ENCODE results near the gene LZTS2. TPM values are rescaled to one million over a fixed set of nuclear protein-coding genes. Genes with fewer than 3 reads are reported as not detected.

The LZTS2 gene
- total RNA-seq, 1 experiment from 2014 or later, result 93.0 TPM

DNA sequence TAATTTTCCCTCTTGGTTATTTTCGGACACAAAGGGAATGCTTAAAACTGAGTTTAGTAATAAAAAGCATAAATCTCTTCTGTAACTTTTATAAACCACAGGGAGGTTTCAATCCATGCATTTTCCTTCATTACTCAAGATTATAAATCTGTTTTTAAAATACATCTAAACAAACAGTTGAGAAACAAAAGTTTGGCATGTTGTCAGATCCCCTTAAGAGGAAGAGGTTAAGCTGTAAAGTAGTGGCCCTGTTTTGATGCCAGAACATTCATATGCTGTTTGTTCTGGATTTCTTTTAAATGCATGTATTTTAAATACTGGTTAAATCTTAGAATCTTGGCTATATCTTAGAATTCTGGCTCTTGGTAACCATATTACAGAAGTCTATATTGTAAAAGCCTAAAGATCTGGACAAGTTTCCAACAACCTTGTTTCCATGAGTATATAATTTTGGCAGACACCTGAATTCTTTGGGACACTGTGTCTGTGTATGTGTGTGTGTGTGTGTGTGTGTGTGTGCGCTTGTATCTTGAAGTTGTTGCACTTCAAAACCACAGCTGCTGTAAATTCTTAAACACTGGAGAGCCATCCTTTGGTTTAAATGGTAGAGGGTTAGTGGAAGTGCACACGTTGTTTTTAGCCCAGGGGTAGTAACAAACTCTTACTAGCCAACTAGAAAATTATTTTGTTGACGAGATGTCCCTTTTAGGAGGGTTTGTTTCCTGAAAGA is 37.1 kb upstream of the LZTS2 start:
- CTCF ChIA-PET, result no interaction called here
- Histone ChIP-seq H3K27ac (ENCODE audit: low read depth, low read length) (no peak overlapping the region), H3K36me3 (ENCODE audit: control insufficient read depth in 1 of 2, insufficient read depth in 2 of 2, low read length in 2 of 2) (peaks cover 30 to 53% of the 10 kb centered on the region in 2 experiments; a peak in 3 of 4 replicates), H3K9ac (ENCODE audit: low read length) (no peak overlapping the region), H3K27me3 (ENCODE audit: insufficient read depth, low read length) (no peaks in the 10 kb centered on the region), H3K4me1 (ENCODE audit: control insufficient read depth in 1 of 2, insufficient read depth in 2 of 2, low read length in 2 of 2) (no peaks in the 10 kb centered on the region), H3K79me2 (ENCODE audit: insufficient read depth, low read length) (no peaks in the 10 kb centered on the region), H3K4me2 (ENCODE audit: low read length) (no peak overlapping the region), H3K4me3 (replicated peaks in 1 of 2; ENCODE audit: low read depth in 1 of 2, low read length in 2 of 2) (no peak overlapping the region), H3K9me2 (ENCODE audit: insufficient read depth) (no peaks in the 10 kb centered on the region), H4K20me1 (ENCODE audit: insufficient read depth) (no peaks in the 10 kb centered on the region), H3K9me3 (ENCODE audit: control insufficient read depth in 1 of 2, insufficient read depth in 1 of 2, low read depth in 1 of 2, low read length in 2 of 2) (no peaks in the 10 kb centered on the region), H2AFZ (ENCODE audit: low read depth, low read length, poor library complexity, severe bottlenecking) (no peak overlapping the region)
- ATAC-seq, result no peak
- RAD21 ChIA-PET (ENCODE audit: low non-redundant PET in 1 of 2, low total read pairs in 2 of 2, uncharacterized antibody in 2 of 2, unreplicated experiment in 2 of 2), result no interaction called here
- POLR2A ChIA-PET, result no interaction called here
- no peak for DNase-seq (ENCODE audit: low read depth, low spot score)
- TSS peak; percentile 14 for BruUV-seq (replicated peaks)
- intact Hi-C loops (cut with micrococcal nuclease), result no loop called here
- TF ChIP-seq YY1 (IDR thresholded peaks at IDR 0.05; ENCODE audit: extremely low read depth, insufficient replicate concordance, low read depth, low read length) (no peak), POLR2A (IDR thresholded peaks at IDR 0.05; ENCODE audit: borderline replicate concordance, extremely low read depth, insufficient read depth, insufficient read length) (no peak), CBX3 (IDR thresholded peaks at IDR 0.05; ENCODE audit: low read depth) (no peak), SRF (IDR thresholded peaks at IDR 0.05; ENCODE audit: low read depth) (no peak), ELF1 (IDR thresholded peaks at IDR 0.05; ENCODE audit: borderline replicate concordance, low read depth) (no peak), EGR1 (IDR thresholded peaks at IDR 0.05; ENCODE audit: low read depth) (no peak), ZFX (IDR thresholded peaks at IDR 0.05) (no peak), CEBPB (IDR thresholded peaks at IDR 0.05; ENCODE audit: low read depth) (no peak), FOSL1 (IDR thresholded peaks at IDR 0.05; ENCODE audit: low read depth) (no peak), RAD21 (IDR thresholded peaks at IDR 0.05; ENCODE audit: low read depth) (no peak), POLR2AphosphoS5 (IDR thresholded peaks at IDR 0.05; ENCODE audit: low read depth, low read length) (no peak)
- TF ChIP-seq, protein P1, sequence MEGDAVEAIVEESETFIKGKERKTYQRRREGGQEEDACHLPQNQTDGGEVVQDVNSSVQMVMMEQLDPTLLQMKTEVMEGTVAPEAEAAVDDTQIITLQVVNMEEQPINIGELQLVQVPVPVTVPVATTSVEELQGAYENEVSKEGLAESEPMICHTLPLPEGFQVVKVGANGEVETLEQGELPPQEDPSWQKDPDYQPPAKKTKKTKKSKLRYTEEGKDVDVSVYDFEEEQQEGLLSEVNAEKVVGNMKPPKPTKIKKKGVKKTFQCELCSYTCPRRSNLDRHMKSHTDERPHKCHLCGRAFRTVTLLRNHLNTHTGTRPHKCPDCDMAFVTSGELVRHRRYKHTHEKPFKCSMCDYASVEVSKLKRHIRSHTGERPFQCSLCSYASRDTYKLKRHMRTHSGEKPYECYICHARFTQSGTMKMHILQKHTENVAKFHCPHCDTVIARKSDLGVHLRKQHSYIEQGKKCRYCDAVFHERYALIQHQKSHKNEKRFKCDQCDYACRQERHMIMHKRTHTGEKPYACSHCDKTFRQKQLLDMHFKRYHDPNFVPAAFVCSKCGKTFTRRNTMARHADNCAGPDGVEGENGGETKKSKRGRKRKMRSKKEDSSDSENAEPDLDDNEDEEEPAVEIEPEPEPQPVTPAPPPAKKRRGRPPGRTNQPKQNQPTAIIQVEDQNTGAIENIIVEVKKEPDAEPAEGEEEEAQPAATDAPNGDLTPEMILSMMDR (IDR thresholded peaks at IDR 0.05 in 2 of 3, conservative IDR thresholded peaks at IDR 0.05 in 1 of 3; ENCODE audit: borderline replicate concordance in 1 of 3, insufficient read depth in 1 of 3, low read depth in 2 of 3, low read length in 2 of 3), result no peak
- TF ChIP-seq, protein P2, sequence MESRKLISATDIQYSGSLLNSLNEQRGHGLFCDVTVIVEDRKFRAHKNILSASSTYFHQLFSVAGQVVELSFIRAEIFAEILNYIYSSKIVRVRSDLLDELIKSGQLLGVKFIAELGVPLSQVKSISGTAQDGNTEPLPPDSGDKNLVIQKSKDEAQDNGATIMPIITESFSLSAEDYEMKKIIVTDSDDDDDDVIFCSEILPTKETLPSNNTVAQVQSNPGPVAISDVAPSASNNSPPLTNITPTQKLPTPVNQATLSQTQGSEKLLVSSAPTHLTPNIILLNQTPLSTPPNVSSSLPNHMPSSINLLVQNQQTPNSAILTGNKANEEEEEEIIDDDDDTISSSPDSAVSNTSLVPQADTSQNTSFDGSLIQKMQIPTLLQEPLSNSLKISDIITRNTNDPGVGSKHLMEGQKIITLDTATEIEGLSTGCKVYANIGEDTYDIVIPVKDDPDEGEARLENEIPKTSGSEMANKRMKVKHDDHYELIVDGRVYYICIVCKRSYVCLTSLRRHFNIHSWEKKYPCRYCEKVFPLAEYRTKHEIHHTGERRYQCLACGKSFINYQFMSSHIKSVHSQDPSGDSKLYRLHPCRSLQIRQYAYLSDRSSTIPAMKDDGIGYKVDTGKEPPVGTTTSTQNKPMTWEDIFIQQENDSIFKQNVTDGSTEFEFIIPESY (IDR thresholded peaks at IDR 0.05; ENCODE audit: extremely low read depth, insufficient replicate concordance, low read length), result no peak
- TF ChIP-seq, protein P3, sequence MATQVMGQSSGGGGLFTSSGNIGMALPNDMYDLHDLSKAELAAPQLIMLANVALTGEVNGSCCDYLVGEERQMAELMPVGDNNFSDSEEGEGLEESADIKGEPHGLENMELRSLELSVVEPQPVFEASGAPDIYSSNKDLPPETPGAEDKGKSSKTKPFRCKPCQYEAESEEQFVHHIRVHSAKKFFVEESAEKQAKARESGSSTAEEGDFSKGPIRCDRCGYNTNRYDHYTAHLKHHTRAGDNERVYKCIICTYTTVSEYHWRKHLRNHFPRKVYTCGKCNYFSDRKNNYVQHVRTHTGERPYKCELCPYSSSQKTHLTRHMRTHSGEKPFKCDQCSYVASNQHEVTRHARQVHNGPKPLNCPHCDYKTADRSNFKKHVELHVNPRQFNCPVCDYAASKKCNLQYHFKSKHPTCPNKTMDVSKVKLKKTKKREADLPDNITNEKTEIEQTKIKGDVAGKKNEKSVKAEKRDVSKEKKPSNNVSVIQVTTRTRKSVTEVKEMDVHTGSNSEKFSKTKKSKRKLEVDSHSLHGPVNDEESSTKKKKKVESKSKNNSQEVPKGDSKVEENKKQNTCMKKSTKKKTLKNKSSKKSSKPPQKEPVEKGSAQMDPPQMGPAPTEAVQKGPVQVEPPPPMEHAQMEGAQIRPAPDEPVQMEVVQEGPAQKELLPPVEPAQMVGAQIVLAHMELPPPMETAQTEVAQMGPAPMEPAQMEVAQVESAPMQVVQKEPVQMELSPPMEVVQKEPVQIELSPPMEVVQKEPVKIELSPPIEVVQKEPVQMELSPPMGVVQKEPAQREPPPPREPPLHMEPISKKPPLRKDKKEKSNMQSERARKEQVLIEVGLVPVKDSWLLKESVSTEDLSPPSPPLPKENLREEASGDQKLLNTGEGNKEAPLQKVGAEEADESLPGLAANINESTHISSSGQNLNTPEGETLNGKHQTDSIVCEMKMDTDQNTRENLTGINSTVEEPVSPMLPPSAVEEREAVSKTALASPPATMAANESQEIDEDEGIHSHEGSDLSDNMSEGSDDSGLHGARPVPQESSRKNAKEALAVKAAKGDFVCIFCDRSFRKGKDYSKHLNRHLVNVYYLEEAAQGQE (IDR thresholded peaks at IDR 0.05; ENCODE audit: low read depth), result no peak
